SK-N-MC (cell line): ENCODE measurements around the gene XXYLT1.

Source experiments
- EZH2 ChIP-seq: fragments of 200-600 bp; sonication (generic); IDR thresholded peaks from one replicate; pipeline ENCODE4 v1.6.1; 2017; ENCODE audit warnings: antibody characterized with exemption
- FOXP2 ChIP-seq: optimal IDR thresholded peaks from 2 replicates; pipeline ENCODE3; 2011; ENCODE audit warnings: mild to moderate bottlenecking, moderate library complexity; ENCODE audit not compliant: insufficient read depth; ENCODE audit errors: extremely low read length, control extremely low read depth
- POLR2AphosphoS5 ChIP-seq: IDR thresholded peaks from 2 replicates; pipeline ENCODE4 v1.6.1; 2012; ENCODE audit warnings: mild to moderate bottlenecking, low read depth, low read length, borderline replicate concordance

- TF ChIP-seq POLR2AphosphoS5 (no peak), EZH2 (no peak), FOXP2 (no peak)
Observed at GRCh38 chr3:195286115-195286872, 15.3 kb upstream of the XXYLT1 start.
